ENCODE data around the gene DNAH9.
"Not testable (repeated sequence)": the region's sequence is repeated elsewhere in the genome, so short reads cannot be mapped to it uniquely, and the experiment has no call there.

The DNAH9 gene

DNA sequence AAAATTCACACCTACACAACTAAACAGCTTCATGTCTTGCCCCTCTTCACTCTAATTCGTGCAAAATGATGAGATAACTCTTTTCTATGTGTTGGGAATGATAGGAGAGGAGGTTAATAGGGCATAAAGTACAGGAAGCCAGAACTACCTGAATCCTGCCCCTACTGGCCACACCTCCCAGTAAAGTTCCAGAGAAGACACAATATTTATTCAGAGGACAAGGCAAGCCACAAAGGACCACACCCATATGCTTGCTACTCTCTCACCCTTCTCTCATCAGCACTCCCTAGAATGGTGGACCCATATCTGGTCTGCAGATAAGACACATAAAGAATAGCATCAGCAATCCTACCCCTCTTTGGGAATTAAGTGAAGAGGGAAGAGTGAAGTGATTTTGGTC lies 324.4 kb downstream of the DNAH9 start:
- Histone ChIP-seq H3K27ac (ENCODE audit: low read depth, low read length) (no peak overlapping the region), H3K36me3 (ENCODE audit: control insufficient read depth, insufficient read depth, low read length) (no peaks in the 10 kb centered on the region), H3K27me3 (ENCODE audit: control insufficient read depth, insufficient read depth, low read length) (no peaks in the 10 kb centered on the region), H3K4me3 (ENCODE audit: low read length) (no peak overlapping the region), H3K4me1 (ENCODE audit: control insufficient read depth, insufficient read depth, low read length) (no peaks in the 10 kb centered on the region), H3K9ac (ENCODE audit: low read length) (no peak overlapping the region)

DNA sequence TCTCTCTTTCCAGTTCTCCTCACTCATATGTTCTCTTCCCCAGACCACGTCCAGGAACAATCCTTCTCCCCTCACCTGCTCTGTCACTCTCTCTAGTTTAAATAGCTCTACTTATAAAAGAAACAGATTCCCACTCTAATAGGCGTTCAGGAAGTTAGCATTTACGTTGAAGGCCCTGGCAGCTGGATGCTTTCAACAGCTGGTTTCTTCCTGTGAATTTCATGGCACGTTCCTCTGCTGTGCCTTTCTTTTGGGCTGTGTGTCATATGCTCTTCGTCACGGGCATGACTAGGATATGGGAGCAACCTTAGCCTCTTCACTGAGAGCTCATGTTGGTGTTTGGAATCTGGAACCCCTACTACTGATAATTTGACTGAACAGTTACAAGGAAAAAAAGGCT lies 325.8 kb downstream of the DNAH9 start:
- no peak overlapping the region for H3K27ac ChIP-seq (ENCODE audit: low read depth, low read length)
- H3K36me3 ChIP-seq (ENCODE audit: control insufficient read depth, insufficient read depth, low read length) = no peaks in the 10 kb centered on the region
- H3K27me3 ChIP-seq (ENCODE audit: control insufficient read depth, insufficient read depth, low read length) = no peaks in the 10 kb centered on the region

DNA sequence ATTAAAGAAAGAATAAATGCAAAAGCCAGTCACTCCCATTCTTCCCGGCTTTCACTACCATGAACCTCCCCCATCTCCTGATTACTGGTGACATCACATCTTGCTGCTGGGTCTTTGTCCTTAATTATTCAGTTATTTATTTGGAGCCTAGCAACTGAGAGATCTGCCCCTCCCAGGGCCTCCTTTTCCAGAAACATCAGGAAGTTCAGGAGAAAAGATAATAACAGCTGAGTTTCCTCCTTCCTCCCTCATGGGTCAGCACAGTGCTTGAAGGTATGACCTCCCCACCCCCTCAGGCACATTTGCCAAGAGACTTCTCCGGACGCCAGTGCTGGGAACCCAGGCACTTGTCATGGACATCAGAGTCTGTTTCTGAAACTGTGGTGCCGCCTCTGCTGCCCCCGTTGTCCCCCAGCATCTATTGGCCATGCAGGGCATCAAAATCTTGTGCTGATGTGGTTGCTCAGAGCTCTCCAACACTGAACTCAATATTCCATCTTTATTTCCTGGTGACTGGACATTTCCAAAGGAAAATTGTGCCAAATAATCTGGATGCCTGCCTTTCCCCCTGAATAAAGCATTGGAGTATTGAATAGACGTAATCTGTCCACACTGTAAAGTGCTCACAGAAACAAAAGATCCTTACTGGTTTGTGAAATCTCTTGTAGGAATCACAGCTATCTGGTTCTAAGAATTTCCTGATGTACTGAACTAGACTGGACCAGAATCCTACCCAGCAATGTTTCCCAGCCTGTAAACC lies 327.2 kb downstream of the DNAH9 start:
- Histone ChIP-seq H3K4me1 (ENCODE audit: control insufficient read depth, insufficient read depth, low read length) (no peaks in the 10 kb centered on the region), H3K27ac (ENCODE audit: low read depth, low read length) (no peak overlapping the region), H3K27me3 (ENCODE audit: control insufficient read depth, insufficient read depth, low read length) (no peaks in the 10 kb centered on the region), H3K4me3 (ENCODE audit: low read length) (no peak overlapping the region), H3K36me3 (ENCODE audit: control insufficient read depth, insufficient read depth, low read length) (no peaks in the 10 kb centered on the region), H3K9ac (ENCODE audit: low read length) (no peak overlapping the region)

More for the DNA sequence above, 325.8 kb downstream of the DNAH9 start:
- Histone ChIP-seq H3K9ac (ENCODE audit: low read length) (no peak overlapping the region), H3K4me1 (ENCODE audit: control insufficient read depth, insufficient read depth, low read length) (no peaks in the 10 kb centered on the region), H3K4me3 (ENCODE audit: low read length) (no peak overlapping the region)

GRCh38 chr17:11928436-11928835 lies 330.2 kb downstream of the DNAH9 start:
- H3K36me3 ChIP-seq (ENCODE audit: control insufficient read depth, insufficient read depth, low read length) = no peaks in the 10 kb centered on the region
- H3K27me3 ChIP-seq (ENCODE audit: control insufficient read depth, insufficient read depth, low read length) = no peaks in the 10 kb centered on the region
- H3K9ac ChIP-seq (ENCODE audit: low read length) = no peak overlapping the region
- H3K4me1 ChIP-seq (ENCODE audit: control insufficient read depth, insufficient read depth, low read length) = no peaks in the 10 kb centered on the region
- no peak overlapping the region for H3K27ac ChIP-seq (ENCODE audit: low read depth, low read length)
- H3K4me3 ChIP-seq (ENCODE audit: low read length) = no peak overlapping the region

DNA sequence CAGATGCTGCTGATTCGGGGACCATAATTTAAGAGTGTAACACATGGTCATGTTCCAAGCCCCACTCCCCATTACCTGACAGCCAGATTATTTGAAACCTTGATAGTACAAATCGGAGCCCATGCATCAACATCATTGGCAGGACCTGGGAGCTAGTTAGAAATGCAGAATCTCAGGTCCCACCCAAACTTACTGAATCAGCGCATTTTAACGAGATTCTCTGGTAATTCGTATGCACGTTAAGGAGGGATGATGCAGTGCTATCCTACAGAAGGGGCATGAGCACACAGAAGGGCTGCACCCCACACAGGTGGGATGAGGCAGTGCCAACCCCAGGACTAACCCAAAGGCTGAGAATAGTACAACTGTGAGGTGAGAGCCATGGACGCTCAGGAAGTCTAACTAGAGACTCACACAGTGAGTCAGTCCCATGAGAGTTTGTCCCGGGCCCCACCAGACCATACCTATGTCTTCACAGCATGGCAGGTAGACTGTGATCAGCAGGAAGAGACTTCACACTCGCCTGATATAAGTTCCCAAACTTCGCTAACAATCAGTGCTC lies 334.1 kb downstream of the DNAH9 start:
- no peak overlapping the region for H3K9ac ChIP-seq (ENCODE audit: low read length)
- no peaks in the 10 kb centered on the region for H3K4me1 ChIP-seq (ENCODE audit: control insufficient read depth, insufficient read depth, low read length)
- no peak overlapping the region for H3K27ac ChIP-seq (ENCODE audit: low read depth, low read length)
- H3K4me3 ChIP-seq (ENCODE audit: low read length) = no peak overlapping the region
- no peaks in the 10 kb centered on the region for H3K27me3 ChIP-seq (ENCODE audit: control insufficient read depth, insufficient read depth, low read length)
- no peaks in the 10 kb centered on the region for H3K36me3 ChIP-seq (ENCODE audit: control insufficient read depth, insufficient read depth, low read length)

DNA sequence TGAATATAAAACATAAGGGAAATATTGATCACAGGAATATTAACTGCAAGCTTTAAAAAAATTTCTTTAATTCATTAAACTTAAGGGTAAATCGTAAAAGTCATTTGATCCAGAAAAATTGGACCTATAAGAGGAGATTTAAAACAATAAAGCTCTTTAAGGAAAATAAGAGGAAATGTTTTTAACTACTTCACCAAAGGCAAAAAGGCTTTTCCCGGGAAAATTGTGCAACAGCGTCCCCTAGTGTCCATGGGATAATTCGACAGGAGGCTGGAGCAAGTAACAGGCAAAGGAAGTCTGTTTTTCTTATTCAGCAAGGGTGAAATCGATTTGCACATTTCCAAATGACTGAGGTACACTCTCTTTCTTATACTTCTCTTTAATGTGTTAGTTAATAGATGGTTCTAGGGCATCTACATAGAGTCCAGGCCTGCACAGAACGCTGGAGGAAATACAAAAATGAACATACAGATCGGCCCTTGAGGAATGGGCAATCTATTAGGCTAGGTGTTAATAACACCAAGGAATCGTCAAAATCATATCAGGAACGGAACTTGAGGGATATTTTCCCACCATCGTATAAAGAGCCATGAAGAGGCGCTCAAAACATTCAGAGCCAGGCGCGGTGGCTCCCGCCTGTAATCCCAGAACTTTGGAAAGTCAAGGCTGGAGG lies 337.6 kb downstream of the DNAH9 start:
- Histone ChIP-seq H3K27ac (ENCODE audit: low read depth, low read length) (no peak overlapping the region), H3K27me3 (ENCODE audit: control insufficient read depth, insufficient read depth, low read length) (no peaks in the 10 kb centered on the region), H3K4me3 (ENCODE audit: low read length) (no peak overlapping the region), H3K4me1 (ENCODE audit: control insufficient read depth, insufficient read depth, low read length) (no peaks in the 10 kb centered on the region), H3K9ac (ENCODE audit: low read length) (no peak overlapping the region), H3K36me3 (ENCODE audit: control insufficient read depth, insufficient read depth, low read length) (no peaks in the 10 kb centered on the region)

DNA sequence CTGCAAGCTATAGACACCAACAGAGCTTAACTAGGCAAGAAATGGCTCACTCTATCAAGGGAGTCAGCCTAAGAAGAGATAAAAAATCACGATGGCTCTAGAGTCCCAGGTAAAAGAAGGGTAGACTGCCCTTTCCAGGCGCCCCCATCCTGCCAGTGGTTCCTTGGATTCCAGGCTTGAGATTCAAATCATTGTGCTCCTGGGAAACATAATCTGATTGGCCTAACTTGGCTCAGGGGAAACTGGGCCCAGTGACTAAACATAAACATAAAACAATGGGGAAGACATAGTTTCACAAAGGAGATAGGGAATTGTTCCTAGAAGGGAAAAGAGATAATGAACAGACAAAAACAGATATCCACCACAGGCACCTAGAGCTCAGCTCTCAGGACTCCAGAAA lies 342.6 kb downstream of the DNAH9 start:
- Histone ChIP-seq H3K36me3 (ENCODE audit: control insufficient read depth, insufficient read depth, low read length) (no peaks in the 10 kb centered on the region), H3K27me3 (ENCODE audit: control insufficient read depth, insufficient read depth, low read length) (no peaks in the 10 kb centered on the region), H3K4me3 (ENCODE audit: low read length) (no peak overlapping the region), H3K27ac (ENCODE audit: low read depth, low read length) (no peak overlapping the region), H3K4me1 (ENCODE audit: control insufficient read depth, insufficient read depth, low read length) (no peaks in the 10 kb centered on the region), H3K9ac (ENCODE audit: low read length) (no peak overlapping the region)

DNA sequence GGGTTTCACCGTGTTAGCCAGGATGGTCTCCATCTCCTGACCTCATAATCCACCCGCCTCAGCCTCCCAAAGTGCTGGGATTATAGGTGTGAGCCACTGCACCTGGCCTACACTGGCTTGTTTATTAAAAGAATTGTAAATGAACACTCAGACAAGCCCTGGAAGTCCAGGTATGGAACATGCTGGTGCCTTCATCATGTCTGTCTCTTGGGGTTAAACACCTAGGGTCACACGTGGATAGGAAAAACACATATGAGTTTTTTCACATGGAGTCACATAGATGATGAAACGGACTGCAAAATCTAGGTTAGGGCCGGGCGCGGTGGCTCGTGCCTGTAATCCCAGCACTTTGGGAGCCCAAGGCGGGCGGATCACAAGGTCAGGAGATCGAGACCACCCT lies 344.8 kb downstream of the DNAH9 start:
- H3K27ac ChIP-seq (ENCODE audit: low read depth, low read length); H3K27me3 ChIP-seq (ENCODE audit: control insufficient read depth, insufficient read depth, low read length); H3K9ac ChIP-seq (ENCODE audit: low read length); H3K36me3 ChIP-seq (ENCODE audit: control insufficient read depth, insufficient read depth, low read length); H3K4me1 ChIP-seq (ENCODE audit: control insufficient read depth, insufficient read depth, low read length); H3K4me3 ChIP-seq (ENCODE audit: low read length): not testable (repeated sequence)

- Histone ChIP-seq H3K36me3 (ENCODE audit: control insufficient read depth, insufficient read depth, low read length) (no peaks in the 10 kb centered on the region), H3K9ac (ENCODE audit: low read length) (no peak overlapping the region), H3K4me1 (ENCODE audit: control insufficient read depth, insufficient read depth, low read length) (no peaks in the 10 kb centered on the region), H3K27ac (ENCODE audit: low read depth, low read length) (no peak overlapping the region), H3K4me3 (ENCODE audit: low read length) (no peak overlapping the region), H3K27me3 (ENCODE audit: control insufficient read depth, insufficient read depth, low read length) (no peaks in the 10 kb centered on the region)
These were observed 345.6 kb downstream of the DNAH9 start for GRCh38 chr17:11943759-11944347.

DNA sequence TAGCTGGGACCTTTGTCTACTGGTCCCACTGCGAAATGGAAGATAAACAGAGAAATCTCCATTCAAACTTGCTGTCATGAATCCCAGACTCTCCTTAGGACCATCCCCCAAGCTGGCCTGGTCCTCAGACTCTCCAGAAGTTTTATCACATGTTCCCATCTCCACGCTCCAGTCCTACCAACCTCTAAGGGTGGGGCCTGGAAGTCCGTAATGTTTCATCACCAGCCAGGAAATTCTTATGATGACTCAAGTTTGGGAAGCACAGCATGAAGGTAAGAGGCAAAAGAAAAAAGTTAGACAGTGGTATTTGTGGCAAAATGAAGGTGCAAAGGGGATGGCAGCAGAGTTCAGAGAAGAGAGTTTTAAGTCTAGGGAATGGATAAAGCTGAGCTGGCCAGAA lies 346.3 kb downstream of the DNAH9 start:
- Histone ChIP-seq H3K4me3 (ENCODE audit: low read length) (no peak overlapping the region), H3K27ac (ENCODE audit: low read depth, low read length) (no peak overlapping the region), H3K9ac (ENCODE audit: low read length) (no peak overlapping the region), H3K4me1 (ENCODE audit: control insufficient read depth, insufficient read depth, low read length) (no peaks in the 10 kb centered on the region), H3K36me3 (ENCODE audit: control insufficient read depth, insufficient read depth, low read length) (no peaks in the 10 kb centered on the region), H3K27me3 (ENCODE audit: control insufficient read depth, insufficient read depth, low read length) (no peaks in the 10 kb centered on the region)

- Histone ChIP-seq H3K4me3 (ENCODE audit: low read length) (no peak overlapping the region), H3K4me1 (ENCODE audit: control insufficient read depth, insufficient read depth, low read length) (no peaks in the 10 kb centered on the region), H3K9ac (ENCODE audit: low read length) (no peak overlapping the region), H3K27ac (ENCODE audit: low read depth, low read length) (no peak overlapping the region), H3K36me3 (ENCODE audit: control insufficient read depth, insufficient read depth, low read length) (no peaks in the 10 kb centered on the region), H3K27me3 (ENCODE audit: control insufficient read depth, insufficient read depth, low read length) (no peaks in the 10 kb centered on the region)
These were observed 350.5 kb downstream of the DNAH9 start for GRCh38 chr17:11948789-11949188.

DNA sequence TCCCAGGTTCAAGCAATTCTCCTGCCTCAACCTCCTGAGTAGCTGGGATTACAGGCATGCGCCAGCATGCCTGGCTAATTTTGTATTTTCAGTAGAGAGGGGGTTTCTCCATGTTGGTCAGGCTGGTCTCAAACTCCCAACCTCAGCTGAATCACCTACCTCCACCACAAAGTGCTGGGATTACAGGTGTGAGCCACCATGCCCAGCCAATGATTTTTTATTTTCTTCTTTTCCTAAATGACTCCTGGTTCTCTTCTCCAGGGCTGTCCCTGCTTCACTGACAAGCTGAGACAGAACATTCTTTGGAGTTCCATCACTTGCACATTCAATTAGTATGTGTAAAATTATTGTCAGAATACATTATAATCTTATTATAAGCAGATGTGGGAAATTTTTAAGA lies 351.3 kb downstream of the DNAH9 start:
- not testable (repeated sequence) for H3K4me3 ChIP-seq (ENCODE audit: low read length); H3K4me1 ChIP-seq (ENCODE audit: control insufficient read depth, insufficient read depth, low read length); H3K27me3 ChIP-seq (ENCODE audit: control insufficient read depth, insufficient read depth, low read length)

More for the DNA sequence above, 351.3 kb downstream of the DNAH9 start:
- not testable (repeated sequence) for H3K9ac ChIP-seq (ENCODE audit: low read length); H3K36me3 ChIP-seq (ENCODE audit: control insufficient read depth, insufficient read depth, low read length); H3K27ac ChIP-seq (ENCODE audit: low read depth, low read length)
